K562 (cell line): ENCODE measurements around the gene CHSY1. TPM values are rescaled to one million over a fixed set of nuclear protein-coding genes. Genes with fewer than 3 reads are reported as not detected.

Experiments used
- ATAC-seq: fragments of 200-7000 bp; cut with Tn5 transposase; 3 replicates; pipeline ENCODE4 v1.9.1; 2020; ENCODE audit warnings: moderate library complexity
- BruUV-seq: library from RNA; stranded (reverse); fragments of 400-500 nt; replicated peaks from 2 replicates; lab custom pipeline; 2021; lab: Mats Ljungman, UMichigan
- CTCF ChIA-PET: fragments of 300-600 bp; formaldehyde crosslinking; extraction: SDS; loops from one replicate; lab custom pipeline; 2021; ENCODE audit warnings: low intra/inter-chr PET ratio; lab: Yijun Ruan, JAX
- POLR2A ChIA-PET: fragments of 300-600, 350-650 bp; sonication (Branson Sonifier 250); formaldehyde crosslinking; extraction: SDS; loops from one replicate; lab custom pipeline; 2021; ENCODE audit warnings: antibody characterized with exemption, inconsistent platforms; lab: Yijun Ruan, JAX
- DNase-seq, 4 experiments: peaks; one replicate each; pipeline versions ENCODE4 v3.0.0 to v3.0.0-alpha.2; 2011 to 2018; ENCODE audit warnings: low spot score in 3 of 4, mixed read lengths in 3 of 4; ENCODE audit errors: extremely low read depth in 1 of 4
- FAIRE-seq: peaks from 2 replicates; lab custom pipeline; 2011; peaks lifted over from hg19 to GRCh38; lab: Jason Lieb, UNC
- H2AFZ ChIP-seq: 2 replicates; pipeline ENCODE4 v1.6.0; 2011; ENCODE audit warnings: low read depth, low read length, control low read depth, inconsistent platforms
- H3K27ac ChIP-seq: fragments of 200-600 bp; 3 replicates; pipeline ENCODE4 v1.8.0; 2011; ENCODE audit warnings: low read depth, mild to moderate bottlenecking, control low read depth, inconsistent platforms, low read length, moderate library complexity, mixed read lengths; ENCODE audit errors: extremely low read depth
- H3K27me3 ChIP-seq, 2 experiments: fragments of 300-600 bp in 1 of 2; 2 replicates in 1 of 2; 3 replicates in 1 of 2; pipeline versions ENCODE4 v1.6.0 to v1.8.0; 2011; ENCODE audit warnings: inconsistent platforms in 2 of 2, low read length in 2 of 2, mild to moderate bottlenecking in 1 of 2, mixed read lengths in 1 of 2, moderate library complexity in 1 of 2; ENCODE audit not compliant: control insufficient read depth in 2 of 2, insufficient read depth in 2 of 2
- H3K36me3 ChIP-seq: fragments of 300-600 bp; 3 replicates; pipeline ENCODE4 v1.8.0; 2011; ENCODE audit warnings: mild to moderate bottlenecking, low read length, inconsistent platforms; ENCODE audit not compliant: control insufficient read depth, insufficient read depth
- H3K4me1 ChIP-seq, 2 experiments: fragments of 200-600 bp in 1 of 2; replicated peaks in 1 of 2; 2 replicates in 1 of 2; 3 replicates in 1 of 2; pipeline versions ENCODE4 v1.5.1 to v1.8.0; 2011; ENCODE audit warnings: inconsistent platforms in 2 of 2, low read length in 2 of 2, mild to moderate bottlenecking in 1 of 2, mixed read lengths in 1 of 2, moderate library complexity in 1 of 2; ENCODE audit not compliant: control insufficient read depth in 2 of 2, insufficient read depth in 2 of 2
- H3K4me2 ChIP-seq: 2 replicates; pipeline ENCODE4 v1.6.1; 2011; ENCODE audit warnings: low read length, control low read depth, inconsistent platforms, mixed read lengths; ENCODE audit not compliant: insufficient read depth
- H3K4me3 ChIP-seq: fragments of 200-600 bp; sonication (generic), shearing (Covaris generic); 2 replicates; pipeline ENCODE4 v1.5.1; 2016; ENCODE audit warnings: control low read depth, inconsistent platforms
- H3K79me2 ChIP-seq: fragments of 200-600 bp; 3 replicates; pipeline ENCODE4 v1.8.0; 2011; ENCODE audit warnings: low read length, inconsistent platforms; ENCODE audit not compliant: control insufficient read depth, insufficient read depth
- H3K9ac ChIP-seq, 2 experiments: 2 replicates each; pipeline versions ENCODE4 v1.6.0 to v1.6.1; 2011; ENCODE audit warnings: low read depth in 2 of 2, low read length in 2 of 2, control low read depth in 1 of 2, inconsistent platforms in 1 of 2, mild to moderate bottlenecking in 1 of 2, mixed read lengths in 1 of 2; ENCODE audit not compliant: insufficient read depth in 1 of 2
- H3K9me1 ChIP-seq: one replicate; pipeline ENCODE4 v1.6.0; 2011; ENCODE audit warnings: inconsistent platforms, mild to moderate bottlenecking, low read length, moderate library complexity; ENCODE audit not compliant: control insufficient read depth, insufficient read depth
- H3K9me3 ChIP-seq: replicated peaks from 2 replicates; pipeline ENCODE4 v1.5.1; 2011; ENCODE audit warnings: low read depth, low read length, inconsistent platforms; ENCODE audit not compliant: control insufficient read depth, insufficient read depth
- H4K20me1 ChIP-seq: replicated peaks from 2 replicates; pipeline ENCODE4 v1.6.1; 2011; ENCODE audit warnings: low read length, inconsistent platforms, mixed read lengths; ENCODE audit not compliant: control insufficient read depth, insufficient read depth
- CXXC5 ChIP-seq: fragments of 250-450 bp; sonication (Bioruptor Pico); IDR thresholded peaks from 2 replicates; pipeline ENCODE4 v1.8.0; 2022; ENCODE audit warnings: inconsistent platforms, mild to moderate bottlenecking, moderate library complexity
- RFX1 ChIP-seq: fragments of 450-650 bp; IDR thresholded peaks from 2 replicates; pipeline ENCODE4 v1.6.1; 2016; ENCODE audit warnings: mild to moderate bottlenecking, moderate library complexity
- RFX7 ChIP-seq: fragments of 250-450 bp; sonication (Bioruptor Pico); IDR thresholded peaks from 2 replicates; pipeline ENCODE4 v1.5.1; 2021; ENCODE audit warnings: mild to moderate bottlenecking
- ZBTB9 ChIP-seq: fragments of 450-650 bp; formaldehyde crosslinking; IDR thresholded peaks from 2 replicates; pipeline ENCODE4 v1.4.0; 2020; ENCODE audit warnings: mild to moderate bottlenecking, moderate library complexity
- WGBS: fragments of 100-300 bp; shearing (Covaris generic); methylation state at CpG from one replicate; pipeline ENCODE4 v1.1.6; 2016; ENCODE audit warnings: low coverage, mixed read lengths; ENCODE audit not compliant: insufficient coverage; ENCODE audit errors: missing lambda C conversion rate; 5-methylcytosine and 5-hydroxymethylcytosine counted together
- in situ Hi-C: fragments of 300-500 bp; cut with MboI; formaldehyde crosslinking; loops from 4 replicates; pipeline ENCODE4 v1.15.0; 2018; ENCODE audit warnings: inconsistent platforms, mixed read lengths
- intact Hi-C: fragments of 100-400 bp; cut with micrococcal nuclease; formaldehyde crosslinking; loops from 2 replicates; pipeline ENCODE4 v1.14.2; 2022
- polyA plus RNA-seq, 8 experiments: library from polyadenylated mRNA; depleted of rRNA in 4 of 8; stranded (reverse) in 5 of 8; unstranded in 3 of 8; fragments of >200 nt; fragmentation: Nextera tagmentation in 2 of 8; fragmentation: Illumina TruSeq in 1 of 8; extraction: Ambion mirVana in 2 of 8; extraction: Trizol in 1 of 8; gene quantifications; 2 replicates each; pipeline versions ENCODE4 v1.2.1 to v1.2.3, GENCODE V29; 2011 to 2014; ENCODE audit warnings: inconsistent platforms in 1 of 8, missing spikeins in 1 of 8
- total RNA-seq, 7 experiments: library from RNA; depleted of rRNA in 6 of 7; stranded (reverse); fragments of >200 nt in 6 of 7; fragmentation: Illumina TruSeq in 2 of 7; extraction: Trizol in 2 of 7; gene quantifications; 2 replicates each; pipeline versions ENCODE4 v1.2.1 to v1.2.3, GENCODE V29; 2011 to 2021; ENCODE audit warnings: low replicate concordance in 1 of 7
- TF ChIP-seq, protein P1 (sequence below): fragments of 250-450 bp; sonication (Bioruptor Pico); IDR thresholded peaks from 2 replicates; pipeline ENCODE4 v1.8.0; 2021; ENCODE audit warnings: moderate library complexity, mild to moderate bottlenecking, inconsistent platforms

Gene CHSY1
- total and polyA plus RNA-seq, 9 of the 15 experiments (the other 6 are each of a cell fraction or from before 2014, with no cell fraction given), result 7.0 to 16.4 (median 13.4) TPM

DNA sequence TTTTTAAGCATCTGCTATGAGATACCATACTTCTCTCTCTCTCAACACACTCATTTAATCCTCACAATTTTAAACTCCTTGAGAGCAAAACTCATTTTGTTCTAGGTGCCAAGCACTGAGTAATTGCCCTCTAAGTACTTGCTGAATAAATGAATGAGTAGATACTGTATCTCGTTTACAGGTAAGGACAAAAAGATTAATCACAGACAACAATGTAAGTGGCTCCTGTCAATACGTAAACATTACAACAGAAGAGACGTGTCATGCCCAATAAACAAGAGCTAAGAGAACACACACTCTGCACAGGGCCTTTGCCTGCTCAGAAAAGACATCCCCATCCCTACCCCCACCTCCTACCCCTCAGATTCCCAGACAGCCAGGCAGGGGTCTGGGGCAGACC, 59.8 kb downstream of the CHSY1 start:
- in situ Hi-C loops (no loop called here), intact Hi-C loops (no loop called here)
- POLR2A ChIA-PET, result interaction anchor here (1.0 kb wide), 1 partner anchor 9 kb away, joined by 5 read pairs; no protein-coding TSS in a partner anchor
- H3K9me3 ChIP-seq, result no peaks in the 10 kb centered on the region
- DNase-seq, result no peak
- no peak overlapping the region for H2AFZ ChIP-seq
- H3K9ac ChIP-seq, result no peak overlapping the region
- no peaks in the 10 kb centered on the region for H3K9me1 ChIP-seq
- ATAC-seq, result no peak
- no TSS peak for BruUV-seq
- peaks cover 3% of the 10 kb centered on the region; the same call in 1 of the 2 replicates for H4K20me1 ChIP-seq
- H3K4me1 ChIP-seq, result peaks cover 4 to 12% of the 10 kb centered on the region in 2 experiments; a peak in 4 of 5 replicates
- H3K4me3 ChIP-seq, result no peak overlapping the region
- H3K79me2 ChIP-seq, result peaks cover 43% of the 10 kb centered on the region
- H3K36me3 ChIP-seq, result no peaks in the 10 kb centered on the region
- no peak overlapping the region for H3K27ac ChIP-seq
- TF ChIP-seq CXXC5, result no peak
- no peak for TF ChIP-seq ZBTB9 (CRISPR knock-in tag)
- no peak for TF ChIP-seq RFX7
- no peaks in the 10 kb centered on the region for H3K27me3 ChIP-seq
- no peak for FAIRE-seq
- WGBS, result 48% methylated on average over 3 of the region's 3 CpGs
- H3K4me2 ChIP-seq, result no peak overlapping the region
- CTCF ChIA-PET, result no interaction called here

DNA sequence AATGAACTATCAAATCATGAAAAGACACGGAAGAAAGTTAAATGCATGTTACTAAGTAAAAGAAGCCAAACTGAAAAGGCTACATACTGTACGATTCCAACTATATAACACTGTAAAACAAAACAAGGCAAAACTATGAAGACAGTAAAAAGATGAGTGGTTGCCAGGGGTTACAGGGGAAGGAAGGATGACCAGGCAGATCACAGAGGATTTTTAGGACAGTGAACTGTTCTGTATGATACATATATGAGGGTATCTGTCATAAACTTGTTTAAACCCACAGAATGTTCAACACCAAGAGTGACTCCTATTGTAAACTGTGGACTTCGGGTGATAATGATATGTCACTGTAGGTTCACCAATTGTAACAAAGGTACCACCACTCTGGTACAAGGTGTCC, 60.6 kb downstream of the CHSY1 start:
- intact Hi-C loops, result no loop called here
- TF ChIP-seq, protein P1, sequence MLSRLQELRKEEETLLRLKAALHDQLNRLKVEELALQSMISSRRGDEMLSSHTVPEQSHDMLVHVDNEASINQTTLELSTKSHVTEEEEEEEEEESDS, result no peak
- TF ChIP-seq RFX1, result peak; percentile 81
- TF ChIP-seq, all 486 proteins: peak for 1
- peaks cover 3% of the 10 kb centered on the region; the same call in 1 of the 2 replicates for H4K20me1 ChIP-seq
- no peaks in the 10 kb centered on the region for H3K27me3 ChIP-seq
- no peaks in the 10 kb centered on the region for H3K9me1 ChIP-seq
- in situ Hi-C loops, result no loop called here
- FAIRE-seq (no peak), DNase-seq (no peak), ATAC-seq (no peak)
- no TSS peak for BruUV-seq
- no peak overlapping the region for H3K4me3 ChIP-seq
- no peaks in the 10 kb centered on the region for H3K36me3 ChIP-seq
- no peak overlapping the region for H3K27ac ChIP-seq
- no peak overlapping the region for H3K9ac ChIP-seq
- H3K79me2 ChIP-seq, result peaks cover 40% of the 10 kb centered on the region
- 58% methylated on average over 3 of the region's 3 CpGs for WGBS
- peaks cover 4 to 12% of the 10 kb centered on the region in 2 experiments; a peak in 4 of 5 replicates for H3K4me1 ChIP-seq
- ChIA-PET CTCF (no interaction called here), POLR2A (no interaction called here)
- no peak overlapping the region for H2AFZ ChIP-seq
- no peaks in the 10 kb centered on the region for H3K9me3 ChIP-seq
- H3K4me2 ChIP-seq, result no peak overlapping the region
